ENCODE results near the gene NXF3.
"Not testable (repeated sequence)": the region's sequence is repeated elsewhere in the genome, so short reads cannot be mapped to it uniquely, and the experiment has no call there.

NXF3 gene

GRCh38 chrX:103092942-103093341, at the start of gene NXF3:
Gene NXF3 (minus strand): TSS chrX:103093143. CDS start chrX:103093023, 120 bp downstream.
- no peak for TF ChIP-seq JUND (IDR thresholded peaks at IDR 0.05; ENCODE audit: low read depth)
- in situ Hi-C loops (cut with HindIII; ENCODE audit: low pct_unique_long_range_greater_than_20kb, low sequenced_read_pairs), result no loop called here
- DNase-seq (ENCODE audit: low read depth in 1 of 2, low spot score in 1 of 2), result no peak

- DNase-seq (ENCODE audit: low read depth in 1 of 2, low spot score in 1 of 2); in situ Hi-C loops (cut with HindIII; ENCODE audit: low pct_unique_long_range_greater_than_20kb, low sequenced_read_pairs): not testable (repeated sequence)
These were observed 43.6 kb upstream of the NXF3 start for GRCh38 chrX:103136528-103136927.

GRCh38 chrX:103124284-103124683, 31.3 kb upstream of the NXF3 start:
- in situ Hi-C loops (cut with HindIII; ENCODE audit: low pct_unique_long_range_greater_than_20kb, low sequenced_read_pairs), result no loop called here
- TF ChIP-seq JUND (IDR thresholded peaks at IDR 0.05; ENCODE audit: low read depth), result no peak
- no peak for DNase-seq (ENCODE audit: low read depth in 1 of 2, low spot score in 1 of 2)

GRCh38 chrX:103120748-103121147, 27.8 kb upstream of the NXF3 start:
- no peak for DNase-seq (ENCODE audit: low read depth in 1 of 2, low spot score in 1 of 2)
- no peak for TF ChIP-seq JUND (IDR thresholded peaks at IDR 0.05; ENCODE audit: low read depth)
- in situ Hi-C loops (cut with HindIII; ENCODE audit: low pct_unique_long_range_greater_than_20kb, low sequenced_read_pairs), result no loop called here

GRCh38 chrX:103116970-103117369, 24.0 kb upstream of the NXF3 start:
- DNase-seq (ENCODE audit: low read depth in 1 of 2, low spot score in 1 of 2); in situ Hi-C loops (cut with HindIII; ENCODE audit: low pct_unique_long_range_greater_than_20kb, low sequenced_read_pairs): not testable (repeated sequence)

- in situ Hi-C loops (cut with HindIII; ENCODE audit: low pct_unique_long_range_greater_than_20kb, low sequenced_read_pairs); DNase-seq (ENCODE audit: low read depth in 1 of 2, low spot score in 1 of 2): not testable (repeated sequence)
These were observed 16.6 kb upstream of the NXF3 start for GRCh38 chrX:103109497-103109896.

GRCh38 chrX:103107836-103108235, 14.9 kb upstream of the NXF3 start:
- in situ Hi-C loops (cut with HindIII; ENCODE audit: low pct_unique_long_range_greater_than_20kb, low sequenced_read_pairs), result no loop called here
- no peak for TF ChIP-seq JUND (IDR thresholded peaks at IDR 0.05; ENCODE audit: low read depth)
- no peak for DNase-seq (ENCODE audit: low read depth in 1 of 2, low spot score in 1 of 2)

GRCh38 chrX:103107227-103107737, 14.3 kb upstream of the NXF3 start:
- DNase-seq (ENCODE audit: low read depth in 1 of 2, low spot score in 1 of 2); in situ Hi-C loops (cut with HindIII; ENCODE audit: low pct_unique_long_range_greater_than_20kb, low sequenced_read_pairs): not testable (repeated sequence)

GRCh38 chrX:103104370-103104769, 11.4 kb upstream of the NXF3 start:
- DNase-seq (ENCODE audit: low read depth in 1 of 2, low spot score in 1 of 2); in situ Hi-C loops (cut with HindIII; ENCODE audit: low pct_unique_long_range_greater_than_20kb, low sequenced_read_pairs): not testable (repeated sequence)

GRCh38 chrX:103103866-103104265, 10.9 kb upstream of the NXF3 start:
- DNase-seq (ENCODE audit: low read depth in 1 of 2, low spot score in 1 of 2); in situ Hi-C loops (cut with HindIII; ENCODE audit: low pct_unique_long_range_greater_than_20kb, low sequenced_read_pairs): not testable (repeated sequence)

- no peak for TF ChIP-seq JUND (IDR thresholded peaks at IDR 0.05; ENCODE audit: low read depth)
- no peak for DNase-seq (ENCODE audit: low read depth in 1 of 2, low spot score in 1 of 2)
- in situ Hi-C loops (cut with HindIII; ENCODE audit: low pct_unique_long_range_greater_than_20kb, low sequenced_read_pairs), result no loop called here
These were observed 8.5 kb upstream of the NXF3 start for GRCh38 chrX:103101299-103102042.

GRCh38 chrX:103100484-103100883, 7.5 kb upstream of the NXF3 start:
- TF ChIP-seq JUND (IDR thresholded peaks at IDR 0.05; ENCODE audit: low read depth), result no peak
- no peak for DNase-seq (ENCODE audit: low read depth in 1 of 2, low spot score in 1 of 2)
- in situ Hi-C loops (cut with HindIII; ENCODE audit: low pct_unique_long_range_greater_than_20kb, low sequenced_read_pairs), result no loop called here

GRCh38 chrX:103099691-103100090, 6.7 kb upstream of the NXF3 start:
- no peak for DNase-seq (ENCODE audit: low read depth in 1 of 2, low spot score in 1 of 2)
- no peak for TF ChIP-seq JUND (IDR thresholded peaks at IDR 0.05; ENCODE audit: low read depth)
- in situ Hi-C loops (cut with HindIII; ENCODE audit: low pct_unique_long_range_greater_than_20kb, low sequenced_read_pairs), result no loop called here

GRCh38 chrX:103098488-103098887, 5.5 kb upstream of the NXF3 start:
- TF ChIP-seq JUND (IDR thresholded peaks at IDR 0.05; ENCODE audit: low read depth), result no peak
- DNase-seq (ENCODE audit: low read depth in 1 of 2, low spot score in 1 of 2), result no peak
- in situ Hi-C loops (cut with HindIII; ENCODE audit: low pct_unique_long_range_greater_than_20kb, low sequenced_read_pairs), result no loop called here
